ENCODE measurements around the gene LTV1.

Gene LTV1

DNA sequence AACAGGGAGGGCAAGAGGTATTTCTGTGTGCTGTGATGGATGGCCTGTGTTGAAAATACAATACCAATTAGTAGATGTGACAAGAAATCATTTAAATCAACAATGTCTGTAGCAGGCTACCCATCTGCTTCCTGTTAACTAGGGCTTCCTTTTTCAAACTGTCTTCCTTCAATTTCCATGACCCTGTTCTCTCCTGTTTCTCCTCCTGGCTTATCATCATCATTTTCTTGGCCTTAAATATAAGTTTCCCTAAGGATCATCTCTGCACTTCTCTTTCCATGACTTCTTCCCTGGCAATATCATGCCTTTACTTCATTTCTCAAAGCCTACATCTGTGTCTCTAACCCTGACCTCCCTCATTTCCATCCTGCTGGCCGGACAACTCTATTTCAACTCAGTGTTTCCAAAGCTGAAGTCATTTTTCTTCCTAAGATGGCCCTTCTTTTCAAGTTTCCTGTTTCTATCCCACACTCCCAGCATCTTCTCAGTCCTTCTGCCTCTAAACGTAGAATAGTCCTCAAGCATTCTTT lies 39.3 kb downstream of the LTV1 start:
- no peak for FAIRE-seq
- TF ChIP-seq, protein P1, sequence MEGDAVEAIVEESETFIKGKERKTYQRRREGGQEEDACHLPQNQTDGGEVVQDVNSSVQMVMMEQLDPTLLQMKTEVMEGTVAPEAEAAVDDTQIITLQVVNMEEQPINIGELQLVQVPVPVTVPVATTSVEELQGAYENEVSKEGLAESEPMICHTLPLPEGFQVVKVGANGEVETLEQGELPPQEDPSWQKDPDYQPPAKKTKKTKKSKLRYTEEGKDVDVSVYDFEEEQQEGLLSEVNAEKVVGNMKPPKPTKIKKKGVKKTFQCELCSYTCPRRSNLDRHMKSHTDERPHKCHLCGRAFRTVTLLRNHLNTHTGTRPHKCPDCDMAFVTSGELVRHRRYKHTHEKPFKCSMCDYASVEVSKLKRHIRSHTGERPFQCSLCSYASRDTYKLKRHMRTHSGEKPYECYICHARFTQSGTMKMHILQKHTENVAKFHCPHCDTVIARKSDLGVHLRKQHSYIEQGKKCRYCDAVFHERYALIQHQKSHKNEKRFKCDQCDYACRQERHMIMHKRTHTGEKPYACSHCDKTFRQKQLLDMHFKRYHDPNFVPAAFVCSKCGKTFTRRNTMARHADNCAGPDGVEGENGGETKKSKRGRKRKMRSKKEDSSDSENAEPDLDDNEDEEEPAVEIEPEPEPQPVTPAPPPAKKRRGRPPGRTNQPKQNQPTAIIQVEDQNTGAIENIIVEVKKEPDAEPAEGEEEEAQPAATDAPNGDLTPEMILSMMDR (IDR thresholded peaks at IDR 0.05; ENCODE audit: insufficient read depth, missing control alignments): no peak
- DNase-seq (ENCODE audit: insufficient read length, low spot score): no peak

DNA sequence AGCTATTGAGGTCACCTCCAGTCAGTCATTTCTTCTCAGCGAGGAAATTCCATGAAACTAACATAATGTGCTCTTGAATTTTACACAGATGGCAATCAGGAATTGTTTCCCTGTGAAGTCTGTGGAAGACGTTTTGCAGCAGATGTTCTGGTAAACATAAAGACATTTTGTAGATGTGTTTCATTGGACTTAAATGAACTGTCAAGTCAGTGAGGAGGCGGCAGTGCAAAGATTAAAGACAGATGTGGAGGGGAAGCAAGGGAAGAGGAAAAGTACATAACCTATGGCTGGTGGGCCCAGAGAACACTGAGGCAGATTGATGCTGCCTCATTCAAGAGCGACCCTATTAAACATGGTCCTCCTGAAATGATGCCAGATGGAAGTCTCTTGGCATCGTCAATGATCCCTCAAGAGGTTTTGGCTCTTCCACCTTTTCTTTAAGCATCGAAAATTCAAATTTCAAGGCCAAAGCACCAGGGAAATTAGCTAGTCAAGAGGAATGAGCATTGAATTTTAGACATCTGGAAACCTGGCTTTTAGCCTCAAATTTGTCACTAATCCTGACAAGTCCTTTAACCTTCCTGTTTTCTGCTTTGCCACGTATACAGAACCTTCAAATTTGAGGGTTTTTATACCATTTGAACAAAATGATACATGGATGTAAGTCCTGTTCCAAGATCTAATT lies 41.2 kb downstream of the LTV1 start:
- no peak for FAIRE-seq
- TF ChIP-seq, protein P1 (IDR thresholded peaks at IDR 0.05; ENCODE audit: insufficient read depth, missing control alignments): no peak
- no peak for DNase-seq (ENCODE audit: insufficient read length, low spot score)

DNA sequence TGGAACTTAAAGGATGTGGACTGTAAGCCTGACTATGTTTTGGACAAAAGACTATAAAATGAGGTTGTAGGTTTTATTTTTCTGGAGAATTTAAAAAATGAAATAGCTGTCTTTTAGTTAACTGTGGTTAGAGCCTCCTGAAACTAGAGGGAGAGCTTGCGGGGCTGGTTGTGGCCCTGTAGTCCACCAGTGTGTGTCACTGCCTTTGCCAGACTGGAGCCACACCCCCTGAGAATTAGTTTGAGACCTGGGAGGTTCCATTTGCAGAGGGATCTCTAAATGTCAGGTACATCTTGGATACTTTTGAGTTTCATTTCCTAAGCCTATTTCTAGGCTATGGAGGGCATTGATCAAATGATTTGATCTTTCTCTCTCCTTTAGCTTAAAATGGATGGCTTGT lies 42.0 kb downstream of the LTV1 start:
- FAIRE-seq (no peak), DNase-seq (ENCODE audit: insufficient read length, low spot score) (no peak)
- TF ChIP-seq, protein P1 (IDR thresholded peaks at IDR 0.05; ENCODE audit: insufficient read depth, missing control alignments): no peak

DNA sequence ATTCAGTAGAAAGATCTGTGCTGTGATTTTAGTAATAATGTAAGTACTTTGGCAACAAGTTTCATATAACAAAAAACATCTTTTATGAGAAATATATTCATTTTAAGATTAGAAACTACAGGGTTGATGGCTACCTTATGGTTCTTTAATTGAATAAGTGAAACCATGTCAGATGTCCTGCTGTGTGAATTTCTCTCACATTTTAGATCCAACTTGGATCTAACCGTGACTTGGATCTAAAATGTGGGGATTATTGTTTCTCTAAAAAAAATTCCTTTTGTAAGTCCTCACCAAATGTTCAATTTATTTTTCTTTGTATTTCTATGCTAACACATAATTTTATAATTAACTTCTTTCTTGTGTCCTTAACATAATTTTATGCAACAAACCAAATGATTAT lies 51.5 kb downstream of the LTV1 start:
- DNase-seq (ENCODE audit: insufficient read length, low spot score) (no peak), FAIRE-seq (no peak)
- TF ChIP-seq, protein P1 (IDR thresholded peaks at IDR 0.05; ENCODE audit: insufficient read depth, missing control alignments): no peak

DNA sequence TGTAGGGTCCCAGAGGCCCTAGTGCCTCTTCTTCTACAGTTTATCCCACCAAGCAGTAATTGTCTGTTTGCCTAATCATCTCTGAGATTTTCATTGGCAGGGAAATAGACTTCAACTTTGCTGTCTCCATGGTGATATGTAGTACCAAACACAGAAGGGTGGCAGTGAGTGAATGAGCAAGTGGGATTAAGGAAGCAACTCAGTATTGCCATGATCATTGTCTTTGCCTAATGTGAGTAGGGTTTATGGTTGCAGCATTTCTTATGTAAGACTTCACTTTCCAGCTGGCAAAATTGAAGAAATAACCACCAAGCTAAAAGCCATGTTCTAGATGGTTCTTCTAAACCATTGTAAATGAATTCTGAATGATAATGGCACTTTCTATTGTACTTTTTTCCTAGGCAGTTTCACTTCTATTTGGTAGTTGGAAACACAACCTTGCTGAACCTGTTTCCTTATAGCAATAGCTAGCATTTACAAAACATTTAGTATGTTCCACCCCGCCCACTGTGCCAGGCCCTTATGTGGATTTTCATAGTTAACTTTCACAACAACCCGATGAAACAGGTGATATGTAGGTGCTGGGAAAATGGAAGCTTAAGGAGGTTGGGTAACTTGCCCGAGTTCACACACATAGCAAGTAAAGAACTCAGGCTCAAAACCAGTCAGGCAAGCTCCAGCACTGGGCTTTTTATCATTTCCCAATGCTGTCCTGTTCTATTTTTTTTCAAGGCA lies 53.2 kb downstream of the LTV1 start:
- FAIRE-seq (no peak), DNase-seq (ENCODE audit: insufficient read length, low spot score) (no peak)
- TF ChIP-seq, protein P1 (IDR thresholded peaks at IDR 0.05; ENCODE audit: insufficient read depth, missing control alignments): no peak

DNA sequence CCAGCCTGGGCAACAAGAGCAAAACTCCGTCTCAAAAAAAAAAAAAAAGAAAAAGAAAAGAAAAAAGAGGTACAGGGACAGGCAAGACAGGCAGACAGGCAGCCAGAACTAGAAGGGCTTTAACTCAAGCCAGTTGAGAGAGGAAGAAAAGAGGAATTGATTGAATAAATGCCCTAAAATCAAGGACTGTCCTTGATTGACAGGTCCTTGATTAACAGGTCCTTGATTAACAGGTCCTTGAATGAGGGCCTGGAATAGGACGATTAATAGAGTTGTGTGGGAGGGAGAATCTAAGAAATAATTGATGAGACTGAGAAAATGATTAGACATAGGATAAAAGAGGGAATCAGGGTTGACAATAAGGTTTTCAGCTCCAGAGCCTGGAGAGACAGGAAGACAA lies 57.2 kb downstream of the LTV1 start:
- DNase-seq (ENCODE audit: insufficient read length, low spot score): no peak
- TF ChIP-seq, protein P1 (IDR thresholded peaks at IDR 0.05; ENCODE audit: insufficient read depth, missing control alignments): no peak
- FAIRE-seq: no peak
